Thymus (tissue), 11 donors: ENCODE results near the gene MORC3. TPM values are rescaled to one million over a fixed set of nuclear protein-coding genes. Genes with fewer than 3 reads are reported as not detected.

Source experiments
- DNase-seq, 9 donors: peaks; one replicate each; pipeline ENCODE4 v3.0.0-alpha.2; 2013; ENCODE audit warnings: low spot score in 9 of 9, low read depth in 6 of 9, missing footprints in 1 of 9
- H3K27ac ChIP-seq, 2 donors: one replicate each; pipeline ENCODE4 v1.5.1; 2013; ENCODE audit warnings: control low read depth in 1 of 2, low read depth in 1 of 2, low read length in 1 of 2, mild to moderate bottlenecking in 1 of 2, moderate library complexity in 1 of 2
- H3K27me3 ChIP-seq, 2 donors: one replicate each; pipeline ENCODE4 v1.5.1; 2013; ENCODE audit warnings: low read length in 1 of 2; ENCODE audit not compliant: control insufficient read depth in 2 of 2, insufficient read depth in 1 of 2
- H3K36me3 ChIP-seq, 2 donors: one replicate each; pipeline ENCODE4 v1.5.1; 2013; ENCODE audit warnings: low read length in 1 of 2, mild to moderate bottlenecking in 1 of 2, moderate library complexity in 1 of 2; ENCODE audit not compliant: control insufficient read depth in 2 of 2, insufficient read depth in 2 of 2
- H3K4me1 ChIP-seq, 2 donors: one replicate each; pipeline ENCODE4 v1.5.1; 2013; ENCODE audit warnings: low read length in 2 of 2; ENCODE audit not compliant: control insufficient read depth in 2 of 2, insufficient read depth in 2 of 2
- H3K4me3 ChIP-seq, 2 donors: one replicate each; pipeline ENCODE4 v1.5.1; 2013; ENCODE audit warnings: low read length in 2 of 2, control low read depth in 1 of 2, mild to moderate bottlenecking in 1 of 2
- H3K9me3 ChIP-seq, 2 donors: one replicate each; pipeline ENCODE4 v1.5.1; 2013; ENCODE audit warnings: low read length in 1 of 2, mild to moderate bottlenecking in 1 of 2; ENCODE audit not compliant: control insufficient read depth in 2 of 2, insufficient read depth in 1 of 2
- WGBS: extraction: QIAGEN DNeasy Blood & Tissue Kit; methylation state at CpG from one replicate; pipeline ENCODE4 v1.1.7; 2013; 5-methylcytosine and 5-hydroxymethylcytosine counted together
- polyA plus RNA-seq: library from polyadenylated mRNA; stranded (reverse); fragments of 200-250 nt; gene quantifications from one replicate; pipeline ENCODE4 v1.2.3, GENCODE V29; 2013
- total RNA-seq: library from RNA; stranded (reverse); fragments of 120-200 nt; gene quantifications from one replicate; pipeline ENCODE4 v1.2.4, GENCODE V29; 2013
- donor health status: healthy.

MORC3 gene
- total and polyA plus RNA-seq, 2 donors: 33.2 to 48.1 TPM

GRCh38 chr21:36320421-36321324 is 676 bp downstream of the MORC3 start:
- no peaks in the 10 kb centered on the region for H3K27me3 ChIP-seq
- peak in 6 of 9 donors; percentile 57 to 81 (median 64) for DNase-seq
- H3K4me1 ChIP-seq: peaks cover 3 to 18% of the 10 kb centered on the region in 2 donors
- H3K4me3 ChIP-seq: peak overlapping the region; percentile 84 to 97
- H3K27ac ChIP-seq: peak overlapping the region; percentile 98 to 99
- H3K36me3 ChIP-seq: peaks cover 3 to 15% of the 10 kb centered on the region in 2 donors
- H3K9me3 ChIP-seq: peaks cover 0 to 15% of the 10 kb centered on the region in 2 donors
- under 1% methylated on average over 62 of the region's 62 CpGs for WGBS

GRCh38 chr21:36321325-36322082 is 1.5 kb downstream of the MORC3 start:
- peak in 1 of 9 donors; percentile 66 for DNase-seq
- Histone ChIP-seq H3K36me3 (peaks cover 3 to 15% of the 10 kb centered on the region in 2 donors), H3K27me3 (no peaks in the 10 kb centered on the region), H3K9me3 (peaks cover 0 to 8% of the 10 kb centered on the region in 2 donors), H3K27ac (peak overlapping the region; percentile 98 to 99), H3K4me3 (peak overlapping the region; percentile 84 to 97), H3K4me1 (peaks cover 3 to 18% of the 10 kb centered on the region in 2 donors)
- 10% methylated on average over 8 of the region's 8 CpGs for WGBS

GRCh38 chr21:36322083-36322424 is 2.1 kb downstream of the MORC3 start:
- peak overlapping the region; percentile 84 to 97 for H3K4me3 ChIP-seq
- peak overlapping the region; percentile 56 to 98 for H3K27ac ChIP-seq
- DNase-seq: no peak
- H3K27me3 ChIP-seq: no peaks in the 10 kb centered on the region
- peaks cover 0 to 2% of the 10 kb centered on the region in 2 donors for H3K9me3 ChIP-seq
- peaks cover 3 to 15% of the 10 kb centered on the region in 2 donors for H3K36me3 ChIP-seq
- WGBS: 87% methylated on average over 2 of the region's 2 CpGs
- H3K4me1 ChIP-seq: peaks cover 3 to 18% of the 10 kb centered on the region in 2 donors

- no peak for DNase-seq
- H3K4me1 ChIP-seq: peaks cover 3 to 18% of the 10 kb centered on the region in 2 donors
- H3K36me3 ChIP-seq: peaks cover 3 to 15% of the 10 kb centered on the region in 2 donors
- H3K27ac ChIP-seq: no peak overlapping the region
- no peaks in the 10 kb centered on the region for H3K9me3 ChIP-seq
- WGBS: 50% methylated on average over 3 of the region's 3 CpGs
- H3K4me3 ChIP-seq: no peak overlapping the region
- H3K27me3 ChIP-seq: no peaks in the 10 kb centered on the region
Observed at GRCh38 chr21:36323032-36323431, 3.0 kb downstream of the MORC3 start.

- no peaks in the 10 kb centered on the region for H3K9me3 ChIP-seq
- H3K4me1 ChIP-seq: peaks cover 3 to 16% of the 10 kb centered on the region in 2 donors
- DNase-seq: no peak
- no peak overlapping the region for H3K27ac ChIP-seq
- H3K36me3 ChIP-seq: peaks cover 3 to 19% of the 10 kb centered on the region in 2 donors
- H3K27me3 ChIP-seq: no peaks in the 10 kb centered on the region
- WGBS: 94% methylated on average over 8 of the region's 8 CpGs
- no peak overlapping the region for H3K4me3 ChIP-seq
Observed at GRCh38 chr21:36325373-36326010, 5.5 kb downstream of the MORC3 start.

- Histone ChIP-seq H3K9me3 (no peaks in the 10 kb centered on the region), H3K4me1 (peaks cover 0 to 5% of the 10 kb centered on the region in 2 donors), H3K27me3 (no peaks in the 10 kb centered on the region), H3K27ac (no peak overlapping the region), H3K36me3 (peaks cover 7 to 17% of the 10 kb centered on the region in 2 donors), H3K4me3 (no peak overlapping the region)
- DNase-seq: peak in 4 of 9 donors; percentile 18 to 61 (median 39)
- WGBS: 77% methylated on average over 2 of the region's 2 CpGs
Observed at GRCh38 chr21:36330904-36331303, 10.9 kb downstream of the MORC3 start.

- H3K27me3 ChIP-seq: no peaks in the 10 kb centered on the region
- DNase-seq: no peak
- WGBS: 95% methylated on average over 3 of the region's 3 CpGs
- H3K9me3 ChIP-seq: peaks cover 0 to 4% of the 10 kb centered on the region in 2 donors
- H3K4me3 ChIP-seq: no peak overlapping the region
- H3K4me1 ChIP-seq: no peaks in the 10 kb centered on the region
- H3K36me3 ChIP-seq: peaks cover 31 to 64% of the 10 kb centered on the region in 2 donors
- H3K27ac ChIP-seq: no peak overlapping the region
Observed at GRCh38 chr21:36337099-36337509, 17.1 kb downstream of the MORC3 start.

- Histone ChIP-seq H3K27me3 (no peaks in the 10 kb centered on the region), H3K4me1 (no peaks in the 10 kb centered on the region), H3K27ac (no peak overlapping the region), H3K9me3 (peaks cover 0 to 4% of the 10 kb centered on the region in 2 donors), H3K4me3 (no peak overlapping the region), H3K36me3 (peaks cover 47 to 72% of the 10 kb centered on the region in 2 donors)
- DNase-seq: no peak
- 98% methylated on average over 10 of the region's 10 CpGs for WGBS
Observed at GRCh38 chr21:36338975-36339374, 19.0 kb downstream of the MORC3 start.
